Natural killer cell (primary cell): Measurements from ENCODE around the gene ZNF460. TPM values are rescaled to one million over a fixed set of nuclear protein-coding genes. Genes with fewer than 3 reads are reported as not detected.

Experiments
- ATAC-seq, 3 donors: fragments of 150-1000 bp in 2 of 3; fragments of 200-7000 bp in 1 of 3; cut with Tn5 transposase; 1 replicate in 1 of 3; 2 replicates in 2 of 3; pipeline ENCODE4 v1.10.0; 2021; ENCODE audit warnings: mild to moderate bottlenecking in 2 of 3, moderate library complexity in 2 of 3
- DNase-seq, 2 donors: peaks; one replicate each; pipeline versions ENCODE4 v3.0.0 to v3.0.0-alpha.2; 2013 to 2021; ENCODE audit warnings: mixed read lengths in 1 of 2
- H3K27ac ChIP-seq: one replicate; pipeline ENCODE4 v1.5.1; 2013; ENCODE audit warnings: mild to moderate bottlenecking, low read length
- H3K27me3 ChIP-seq: one replicate; pipeline ENCODE4 v1.6.1; 2013; ENCODE audit warnings: low read length; ENCODE audit not compliant: control insufficient read depth, insufficient read depth
- H3K36me3 ChIP-seq: one replicate; pipeline ENCODE4 v1.6.1; 2013; ENCODE audit warnings: low read length; ENCODE audit not compliant: control insufficient read depth, insufficient read depth
- H3K4me1 ChIP-seq: one replicate; pipeline ENCODE4 v1.6.1; 2013; ENCODE audit warnings: low read length; ENCODE audit not compliant: control insufficient read depth, insufficient read depth
- H3K4me3 ChIP-seq: one replicate; pipeline ENCODE4 v1.5.1; 2013; ENCODE audit warnings: low read length
- H3K9me3 ChIP-seq: one replicate; pipeline ENCODE4 v1.6.1; 2013; ENCODE audit warnings: low read length; ENCODE audit not compliant: control insufficient read depth, insufficient read depth
- H3K27ac Mint-ChIP-seq, 2 donors: one replicate each; pipeline ENCODE4 v1.8.0; 2022; ENCODE audit warnings: mild to moderate bottlenecking in 2 of 2, mixed read lengths in 2 of 2, moderate library complexity in 1 of 2
- H3K27me3 Mint-ChIP-seq, 2 donors: one replicate each; pipeline ENCODE4 v1.8.0; 2022; ENCODE audit warnings: low read depth in 2 of 2, mixed read lengths in 2 of 2
- H3K36me3 Mint-ChIP-seq: one replicate; pipeline ENCODE4 v1.8.0; 2022; ENCODE audit warnings: mixed read lengths
- H3K4me1 Mint-ChIP-seq, 2 donors: one replicate each; pipeline ENCODE4 v1.8.0; 2022; ENCODE audit warnings: mixed read lengths in 2 of 2
- H3K4me3 Mint-ChIP-seq: one replicate; pipeline ENCODE4 v1.8.0; 2022; ENCODE audit warnings: mild to moderate bottlenecking, moderate library complexity, mixed read lengths
- H3K9me3 Mint-ChIP-seq, 2 donors: one replicate each; pipeline ENCODE4 v1.8.0; 2022; ENCODE audit warnings: mixed read lengths in 2 of 2
- CTCF ChIP-seq: fragments of 200-600 bp; IDR thresholded peaks from one replicate; pipeline ENCODE4 v1.8.0; 2022; ENCODE audit warnings: antibody characterized with exemption
- WGBS: methylation state at CpG from one replicate; pipeline ENCODE4 v1.1.7; 2013; ENCODE audit warnings: missing lambda C conversion rate; ENCODE audit not compliant: insufficient coverage; 5-methylcytosine and 5-hydroxymethylcytosine counted together
- intact Hi-C: fragments of 100-400 bp; cut with micrococcal nuclease; formaldehyde crosslinking; loops from one replicate; pipeline ENCODE4 v1.14.2; 2022
- total RNA-seq, 4 donors: library from RNA; stranded (reverse); fragments of 120-200 nt in 1 of 4; gene quantifications; one replicate each; pipeline versions ENCODE4 v1.2.3 to v1.2.4, GENCODE V29; 2013 to 2022

The ZNF460 gene
- total RNA-seq, 3 donors from 2014 or later (not counting 1 experiment from before 2014, with no cell fraction given): 67.8 to 74.1 (median 69.7) TPM

DNA sequence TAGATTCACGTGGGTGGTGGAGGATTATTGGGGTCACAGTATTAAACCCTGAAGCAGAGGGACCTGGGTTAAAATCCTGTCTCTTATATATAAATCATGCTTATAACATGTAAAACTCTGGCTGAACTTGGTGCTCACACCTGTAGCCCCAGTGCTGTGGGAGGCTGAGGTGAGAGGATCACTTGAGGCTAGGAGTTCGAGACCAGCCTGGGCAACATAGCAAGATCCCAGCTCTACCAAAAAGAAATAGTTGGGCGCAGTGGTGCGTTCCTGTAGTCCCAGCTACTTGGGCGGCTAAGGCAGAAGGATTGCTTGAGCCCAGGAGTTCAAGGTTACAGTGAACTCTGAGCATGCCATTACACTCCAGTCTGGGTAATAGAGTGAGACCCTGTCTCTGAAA, 37.5 kb upstream of the ZNF460 start:
- no peaks in the 10 kb centered on the region for H3K9me3 ChIP-seq
- no peak overlapping the region for H3K27ac ChIP-seq
- H3K4me3 ChIP-seq: no peak overlapping the region
- no peak for ATAC-seq
- H3K4me1 ChIP-seq: peaks cover 22% of the 10 kb centered on the region
- H3K27ac Mint-ChIP-seq: no peak overlapping the region
- no peaks in the 10 kb centered on the region for H3K27me3 ChIP-seq
- H3K27me3 Mint-ChIP-seq: no peaks in the 10 kb centered on the region
- H3K9me3 Mint-ChIP-seq: no peaks in the 10 kb centered on the region
- no peak for DNase-seq
- WGBS: 93% methylated on average over 4 of the region's 5 CpGs
- TF ChIP-seq CTCF: no peak
- H3K4me1 Mint-ChIP-seq: peaks cover 29 to 34% of the 10 kb centered on the region in 2 donors
- intact Hi-C loops: no loop called here
- H3K36me3 Mint-ChIP-seq: no peaks in the 10 kb centered on the region
- peaks cover 19% of the 10 kb centered on the region for H3K36me3 ChIP-seq
- H3K4me3 Mint-ChIP-seq: no peak overlapping the region

GRCh38 chr19:57244513-57244912, 35.8 kb upstream of the ZNF460 start:
- Histone ChIP-seq H3K27ac (no peak overlapping the region), H3K9me3 (no peaks in the 10 kb centered on the region), H3K4me1 (peaks cover 22% of the 10 kb centered on the region), H3K36me3 (peaks cover 30% of the 10 kb centered on the region), H3K27me3 (no peaks in the 10 kb centered on the region), H3K4me3 (no peak overlapping the region)
- 92% methylated on average over 5 of the region's 5 CpGs for WGBS
- no peaks in the 10 kb centered on the region for H3K27me3 Mint-ChIP-seq
- H3K36me3 Mint-ChIP-seq: no peaks in the 10 kb centered on the region
- intact Hi-C loops: no loop called here
- no peak overlapping the region for H3K27ac Mint-ChIP-seq
- H3K9me3 Mint-ChIP-seq: no peaks in the 10 kb centered on the region
- no peak for DNase-seq
- no peak for ATAC-seq
- H3K4me1 Mint-ChIP-seq: peaks cover 29 to 34% of the 10 kb centered on the region in 2 donors
- no peak for TF ChIP-seq CTCF
- H3K4me3 Mint-ChIP-seq: no peak overlapping the region

DNA sequence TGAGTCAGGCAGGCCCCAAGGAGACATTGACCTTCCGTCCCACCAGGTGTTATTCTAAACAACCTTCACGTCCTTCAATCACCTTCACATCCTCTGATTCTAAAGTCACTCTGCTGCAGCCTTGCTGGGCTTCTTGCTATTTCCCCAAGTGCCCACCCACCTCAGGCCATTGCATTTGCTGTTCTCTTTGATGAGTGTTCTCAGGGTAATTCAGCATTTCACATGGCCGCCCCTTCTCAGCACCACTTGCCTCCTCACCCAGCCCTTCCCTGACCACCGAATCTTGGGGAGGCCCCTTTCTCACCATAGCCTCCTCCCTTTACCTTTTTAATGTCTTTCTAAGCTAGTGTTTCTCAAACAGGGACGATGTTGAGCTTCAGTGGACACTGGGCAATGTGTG, 35.2 kb upstream of the ZNF460 start:
- Histone ChIP-seq H3K27ac (no peak overlapping the region), H3K4me1 (peaks cover 18% of the 10 kb centered on the region), H3K4me3 (no peak overlapping the region), H3K9me3 (no peaks in the 10 kb centered on the region), H3K36me3 (peaks cover 32% of the 10 kb centered on the region), H3K27me3 (no peaks in the 10 kb centered on the region)
- peaks cover 28 to 33% of the 10 kb centered on the region in 2 donors for H3K4me1 Mint-ChIP-seq
- WGBS: 95% methylated on average over 5 of the region's 5 CpGs
- H3K4me3 Mint-ChIP-seq: no peak overlapping the region
- no peaks in the 10 kb centered on the region for H3K27me3 Mint-ChIP-seq
- intact Hi-C loops: no loop called here
- TF ChIP-seq CTCF: no peak
- DNase-seq (no peak), ATAC-seq (no peak)
- peaks cover 3% of the 10 kb centered on the region for H3K36me3 Mint-ChIP-seq
- no peaks in the 10 kb centered on the region for H3K9me3 Mint-ChIP-seq
- H3K27ac Mint-ChIP-seq: no peak overlapping the region

GRCh38 chr19:57245959-57246358, 34.3 kb upstream of the ZNF460 start:
- Mint-ChIP-seq H3K9me3 (no peaks in the 10 kb centered on the region), H3K4me3 (no peak overlapping the region)
- intact Hi-C loops: no loop called here

More at GRCh38 chr19:57245959-57246358, 34.3 kb upstream of the ZNF460 start:
- WGBS: 96% methylated on average over 6 of the region's 6 CpGs
- peaks cover 39% of the 10 kb centered on the region for H3K36me3 ChIP-seq
- no peaks in the 10 kb centered on the region for H3K27me3 Mint-ChIP-seq
- no peak overlapping the region for H3K27ac Mint-ChIP-seq
- no peak overlapping the region for H3K4me3 ChIP-seq
- no peak for TF ChIP-seq CTCF
- peaks cover 23 to 30% of the 10 kb centered on the region in 2 donors for H3K4me1 Mint-ChIP-seq
- DNase-seq (no peak), ATAC-seq (no peak)
- H3K9me3 ChIP-seq: no peaks in the 10 kb centered on the region
- H3K27me3 ChIP-seq: no peaks in the 10 kb centered on the region
- H3K27ac ChIP-seq: no peak overlapping the region
- H3K36me3 Mint-ChIP-seq: peaks cover 12% of the 10 kb centered on the region
- H3K4me1 ChIP-seq: peaks cover 14% of the 10 kb centered on the region
